Neutrophil (primary cell): ENCODE data around the gene TARBP2.
A peak's percentile ranks its signal among the peaks of the same experiment; 100 is the strongest.

Experiments
- H3K27ac ChIP-seq: fragments of 200-600 bp; sonication (generic); 2 replicates; pipeline ENCODE4 v1.5.1; 2016; ENCODE audit warnings: mild to moderate bottlenecking, moderate library complexity
- H3K27me3 ChIP-seq: fragments of 200-600 bp; sonication (generic); 2 replicates; pipeline ENCODE4 v1.6.0; 2016; ENCODE audit warnings: mild to moderate bottlenecking
- H3K36me3 ChIP-seq: fragments of 200-600 bp; sonication (generic); 2 replicates; pipeline ENCODE4 v1.5.1; 2017
- H3K4me1 ChIP-seq, 2 experiments: fragments of 200-600 bp in 1 of 2; sonication (generic) in 1 of 2; 1 replicate in 1 of 2; 2 replicates in 1 of 2; pipeline versions ENCODE4 v1.5.1 to v1.6.1; 2013 to 2016; ENCODE audit warnings: low read depth in 1 of 2, low read length in 1 of 2, mild to moderate bottlenecking in 1 of 2, moderate library complexity in 1 of 2; ENCODE audit not compliant: control insufficient read depth in 1 of 2, insufficient read depth in 1 of 2
- H3K4me3 ChIP-seq, 2 experiments: fragments of 200-600 bp in 1 of 2; sonication (generic) in 1 of 2; 1 replicate in 1 of 2; 2 replicates in 1 of 2; pipeline ENCODE4 v1.5.1; 2013 to 2016; ENCODE audit warnings: low read depth in 1 of 2, low read length in 1 of 2, mild to moderate bottlenecking in 1 of 2, moderate library complexity in 1 of 2
- H3K9me3 ChIP-seq: fragments of 200-600 bp; sonication (generic); 2 replicates; pipeline ENCODE4 v1.5.1; 2016
- CTCF ChIP-seq: fragments of 200-600 bp; sonication (generic); IDR thresholded peaks from 2 replicates; pipeline ENCODE4 v1.5.1; 2016; ENCODE audit warnings: antibody characterized with exemption

Gene TARBP2

GRCh38 chr12:53489242-53489864, 11.7 kb upstream of the TARBP2 start:
- no peak for TF ChIP-seq CTCF
- no peaks in the 10 kb centered on the region for H3K27me3 ChIP-seq
- H3K9me3 ChIP-seq, result no peaks in the 10 kb centered on the region
- no peak overlapping the region for H3K27ac ChIP-seq
- H3K4me1 ChIP-seq, result peaks cover 16 to 19% of the 10 kb centered on the region in 2 experiments
- no peak overlapping the region for H3K4me3 ChIP-seq
- H3K36me3 ChIP-seq, result peaks cover 32% of the 10 kb centered on the region

- no peak for TF ChIP-seq CTCF
- no peaks in the 10 kb centered on the region for H3K9me3 ChIP-seq
- peak overlapping the region; percentile 63 to 82 for H3K4me3 ChIP-seq
- peaks cover 16 to 19% of the 10 kb centered on the region in 2 experiments for H3K4me1 ChIP-seq
- H3K27ac ChIP-seq, result peak overlapping the region; percentile 80
- peaks cover 5% of the 10 kb centered on the region for H3K36me3 ChIP-seq
- no peaks in the 10 kb centered on the region for H3K27me3 ChIP-seq
Observed at GRCh38 chr12:53492188-53492587, 8.9 kb upstream of the TARBP2 start.

GRCh38 chr12:53492830-53493609, 8.1 kb upstream of the TARBP2 start:
- Histone ChIP-seq H3K9me3 (no peaks in the 10 kb centered on the region), H3K36me3 (no peaks in the 10 kb centered on the region), H3K4me1 (peaks cover 16 to 19% of the 10 kb centered on the region in 2 experiments), H3K27me3 (no peaks in the 10 kb centered on the region), H3K27ac (peak overlapping the region; percentile 80), H3K4me3 (peak overlapping the region; percentile 63 to 82)
- peak; percentile 41 for TF ChIP-seq CTCF

- peak overlapping the region; percentile 80 for H3K27ac ChIP-seq
- TF ChIP-seq CTCF, result no peak
- H3K9me3 ChIP-seq, result no peaks in the 10 kb centered on the region
- H3K4me1 ChIP-seq, result peaks cover 19 to 20% of the 10 kb centered on the region in 2 experiments
- H3K27me3 ChIP-seq, result peaks cover 7% of the 10 kb centered on the region
- no peaks in the 10 kb centered on the region for H3K36me3 ChIP-seq
- peak overlapping the region; percentile 63 to 82 for H3K4me3 ChIP-seq
Observed at GRCh38 chr12:53493610-53494391, 7.3 kb upstream of the TARBP2 start.

GRCh38 chr12:53495903-53496751, 5.0 kb upstream of the TARBP2 start:
- peaks cover 33% of the 10 kb centered on the region in 2 experiments for H3K4me1 ChIP-seq
- H3K27ac ChIP-seq, result peak overlapping the region; percentile 14

More at GRCh38 chr12:53495903-53496751, 5.0 kb upstream of the TARBP2 start:
- no peak for TF ChIP-seq CTCF
- Histone ChIP-seq H3K27me3 (peaks cover 13% of the 10 kb centered on the region), H3K9me3 (no peaks in the 10 kb centered on the region), H3K4me3 (no peak overlapping the region), H3K36me3 (no peaks in the 10 kb centered on the region)
